K562 (cell line): Measurements from ENCODE around the gene JAKMIP2. TPM values are rescaled to one million over a fixed set of nuclear protein-coding genes. Genes with fewer than 3 reads are reported as not detected.

ENCODE experiments used
- ATAC-seq: fragments of 200-7000 bp; cut with Tn5 transposase; 3 replicates; pipeline ENCODE4 v1.9.1; 2020; ENCODE audit warnings: moderate library complexity
- BruUV-seq: library from RNA; stranded (reverse); fragments of 400-500 nt; replicated peaks from 2 replicates; lab custom pipeline; 2021; lab: Mats Ljungman, UMichigan
- CTCF ChIA-PET: fragments of 300-600 bp; formaldehyde crosslinking; extraction: SDS; loops from one replicate; lab custom pipeline; 2021; ENCODE audit warnings: low intra/inter-chr PET ratio; lab: Yijun Ruan, JAX
- POLR2A ChIA-PET: fragments of 300-600, 350-650 bp; sonication (Branson Sonifier 250); formaldehyde crosslinking; extraction: SDS; loops from one replicate; lab custom pipeline; 2021; ENCODE audit warnings: antibody characterized with exemption, inconsistent platforms; lab: Yijun Ruan, JAX
- DNase-seq, 4 experiments: peaks; one replicate each; pipeline versions ENCODE4 v3.0.0 to v3.0.0-alpha.2; 2011 to 2018; ENCODE audit warnings: low spot score in 3 of 4, mixed read lengths in 3 of 4; ENCODE audit errors: extremely low read depth in 1 of 4
- FAIRE-seq: peaks from 2 replicates; lab custom pipeline; 2011; peaks lifted over from hg19 to GRCh38; lab: Jason Lieb, UNC
- H2AFZ ChIP-seq: 2 replicates; pipeline ENCODE4 v1.6.0; 2011; ENCODE audit warnings: low read depth, low read length, control low read depth, inconsistent platforms
- H3K27ac ChIP-seq: fragments of 200-600 bp; 3 replicates; pipeline ENCODE4 v1.8.0; 2011; ENCODE audit warnings: low read depth, mild to moderate bottlenecking, control low read depth, inconsistent platforms, low read length, moderate library complexity, mixed read lengths; ENCODE audit errors: extremely low read depth
- H3K27me3 ChIP-seq, 2 experiments: fragments of 300-600 bp in 1 of 2; 2 replicates in 1 of 2; 3 replicates in 1 of 2; pipeline versions ENCODE4 v1.6.0 to v1.8.0; 2011; ENCODE audit warnings: inconsistent platforms in 2 of 2, low read length in 2 of 2, mild to moderate bottlenecking in 1 of 2, mixed read lengths in 1 of 2, moderate library complexity in 1 of 2; ENCODE audit not compliant: control insufficient read depth in 2 of 2, insufficient read depth in 2 of 2
- H3K36me3 ChIP-seq: fragments of 300-600 bp; 3 replicates; pipeline ENCODE4 v1.8.0; 2011; ENCODE audit warnings: mild to moderate bottlenecking, low read length, inconsistent platforms; ENCODE audit not compliant: control insufficient read depth, insufficient read depth
- H3K4me1 ChIP-seq, 2 experiments: fragments of 200-600 bp in 1 of 2; replicated peaks in 1 of 2; 2 replicates in 1 of 2; 3 replicates in 1 of 2; pipeline versions ENCODE4 v1.5.1 to v1.8.0; 2011; ENCODE audit warnings: inconsistent platforms in 2 of 2, low read length in 2 of 2, mild to moderate bottlenecking in 1 of 2, mixed read lengths in 1 of 2, moderate library complexity in 1 of 2; ENCODE audit not compliant: control insufficient read depth in 2 of 2, insufficient read depth in 2 of 2
- H3K4me2 ChIP-seq: 2 replicates; pipeline ENCODE4 v1.6.1; 2011; ENCODE audit warnings: low read length, control low read depth, inconsistent platforms, mixed read lengths; ENCODE audit not compliant: insufficient read depth
- H3K4me3 ChIP-seq: fragments of 200-600 bp; sonication (generic), shearing (Covaris generic); 2 replicates; pipeline ENCODE4 v1.5.1; 2016; ENCODE audit warnings: control low read depth, inconsistent platforms
- H3K79me2 ChIP-seq: fragments of 200-600 bp; 3 replicates; pipeline ENCODE4 v1.8.0; 2011; ENCODE audit warnings: low read length, inconsistent platforms; ENCODE audit not compliant: control insufficient read depth, insufficient read depth
- H3K9ac ChIP-seq, 2 experiments: 2 replicates each; pipeline versions ENCODE4 v1.6.0 to v1.6.1; 2011; ENCODE audit warnings: low read depth in 2 of 2, low read length in 2 of 2, control low read depth in 1 of 2, inconsistent platforms in 1 of 2, mild to moderate bottlenecking in 1 of 2, mixed read lengths in 1 of 2; ENCODE audit not compliant: insufficient read depth in 1 of 2
- H3K9me1 ChIP-seq: one replicate; pipeline ENCODE4 v1.6.0; 2011; ENCODE audit warnings: inconsistent platforms, mild to moderate bottlenecking, low read length, moderate library complexity; ENCODE audit not compliant: control insufficient read depth, insufficient read depth
- H3K9me3 ChIP-seq: replicated peaks from 2 replicates; pipeline ENCODE4 v1.5.1; 2011; ENCODE audit warnings: low read depth, low read length, inconsistent platforms; ENCODE audit not compliant: control insufficient read depth, insufficient read depth
- H4K20me1 ChIP-seq: replicated peaks from 2 replicates; pipeline ENCODE4 v1.6.1; 2011; ENCODE audit warnings: low read length, inconsistent platforms, mixed read lengths; ENCODE audit not compliant: control insufficient read depth, insufficient read depth
- C11orf30 ChIP-seq: fragments of 450-650 bp; IDR thresholded peaks from 2 replicates; pipeline ENCODE4 v1.6.1; 2016; ENCODE audit warnings: low read depth, mild to moderate bottlenecking
- E2F4 ChIP-seq: sonication (generic); formaldehyde crosslinking; IDR thresholded peaks from 2 replicates; pipeline ENCODE4 v1.8.0; 2022; ENCODE audit warnings: mild to moderate bottlenecking, low read depth, missing genetic modification reagents
- ELK3 ChIP-seq: fragments of 450-650 bp; formaldehyde crosslinking; IDR thresholded peaks from 2 replicates; pipeline ENCODE4 v1.4.0; 2020; ENCODE audit warnings: mild to moderate bottlenecking
- HINFP ChIP-seq: fragments of 450-650 bp; conservative IDR thresholded peaks from 2 replicates; pipeline ENCODE4 v1.6.1; 2016; ENCODE audit warnings: missing genetic modification characterization, low read depth, mild to moderate bottlenecking, control low read depth, missing compliant biosample characterization
- IRF2 ChIP-seq: sonication (generic); formaldehyde crosslinking; IDR thresholded peaks from 2 replicates; pipeline ENCODE4 v1.8.1; 2022; ENCODE audit warnings: mild to moderate bottlenecking, missing genetic modification reagents
- POLR2A ChIP-seq: fragments of 450-650 bp; conservative IDR thresholded peaks from 2 replicates; pipeline ENCODE4 v1.6.1; 2016
- U2AF1 ChIP-seq: fragments of 200-400 bp; formaldehyde crosslinking; optimal IDR thresholded peaks from 2 replicates; pipeline ENCODE3; 2017; ENCODE audit warnings: mild to moderate bottlenecking, low read depth, low read length, moderate library complexity
- ZBTB49 ChIP-seq: sonication (generic); formaldehyde crosslinking; IDR thresholded peaks from 2 replicates; pipeline ENCODE4 v1.8.0; 2022; ENCODE audit warnings: missing genetic modification reagents, mild to moderate bottlenecking, borderline replicate concordance
- ZKSCAN3 ChIP-seq: fragments of 250-450 bp; sonication (Bioruptor Pico); IDR thresholded peaks from 2 replicates; pipeline ENCODE4 v1.4.0; 2020
- ZNF384 ChIP-seq: IDR thresholded peaks from 2 replicates; pipeline ENCODE4 v1.6.1; 2012; ENCODE audit warnings: low read depth, low read length, improper control_type of control experiment
- ZNF445 ChIP-seq: fragments of 250-450 bp; sonication (Bioruptor Pico); IDR thresholded peaks from 2 replicates; pipeline ENCODE4 v1.4.0; 2020; ENCODE audit warnings: low read depth, mild to moderate bottlenecking, moderate library complexity
- ZNF79 ChIP-seq: fragments of 250-450 bp; sonication (Bioruptor Pico); IDR thresholded peaks from 2 replicates; pipeline ENCODE4 v1.4.0; 2020; ENCODE audit warnings: low read depth, mild to moderate bottlenecking, moderate library complexity
- WGBS: fragments of 100-300 bp; shearing (Covaris generic); methylation state at CpG from one replicate; pipeline ENCODE4 v1.1.6; 2016; ENCODE audit warnings: low coverage, mixed read lengths; ENCODE audit not compliant: insufficient coverage; ENCODE audit errors: missing lambda C conversion rate; 5-methylcytosine and 5-hydroxymethylcytosine counted together
- in situ Hi-C: fragments of 300-500 bp; cut with MboI; formaldehyde crosslinking; loops from 4 replicates; pipeline ENCODE4 v1.15.0; 2018; ENCODE audit warnings: inconsistent platforms, mixed read lengths
- intact Hi-C: fragments of 100-400 bp; cut with micrococcal nuclease; formaldehyde crosslinking; loops from 2 replicates; pipeline ENCODE4 v1.14.2; 2022
- polyA plus RNA-seq, 8 experiments: library from polyadenylated mRNA; depleted of rRNA in 4 of 8; stranded (reverse) in 5 of 8; unstranded in 3 of 8; fragments of >200 nt; fragmentation: Nextera tagmentation in 2 of 8; fragmentation: Illumina TruSeq in 1 of 8; extraction: Ambion mirVana in 2 of 8; extraction: Trizol in 1 of 8; gene quantifications; 2 replicates each; pipeline versions ENCODE4 v1.2.1 to v1.2.3, GENCODE V29; 2011 to 2014; ENCODE audit warnings: inconsistent platforms in 1 of 8, missing spikeins in 1 of 8
- total RNA-seq, 7 experiments: library from RNA; depleted of rRNA in 6 of 7; stranded (reverse); fragments of >200 nt in 6 of 7; fragmentation: Illumina TruSeq in 2 of 7; extraction: Trizol in 2 of 7; gene quantifications; 2 replicates each; pipeline versions ENCODE4 v1.2.1 to v1.2.3, GENCODE V29; 2011 to 2021; ENCODE audit warnings: low replicate concordance in 1 of 7

JAKMIP2 gene
- total and polyA plus RNA-seq, 9 of the 15 experiments (the other 6 are each of a cell fraction or from before 2014, with no cell fraction given): not detected

- Histone ChIP-seq H3K27me3 (no peaks in the 10 kb centered on the region), H3K36me3 (no peaks in the 10 kb centered on the region), H3K9ac (no peak overlapping the region), H3K79me2 (no peaks in the 10 kb centered on the region), H3K4me2 (no peak overlapping the region), H3K4me1 (no peaks in the 10 kb centered on the region), H3K4me3 (no peak overlapping the region), H2AFZ (no peak overlapping the region), H3K27ac (no peak overlapping the region), H4K20me1 (no peaks in the 10 kb centered on the region), H3K9me3 (no peaks in the 10 kb centered on the region), H3K9me1 (no peaks in the 10 kb centered on the region)
- DNase-seq (no peak), FAIRE-seq (no peak), ATAC-seq (no peak)
- POLR2A ChIA-PET: no interaction called here
- WGBS: 0% methylated on average over 3 of the region's 3 CpGs
- TF ChIP-seq IRF2 (no peak), ZNF384 (no peak), ZNF445 (CRISPR knock-in tag) (no peak), ZBTB49 (no peak), E2F4 (no peak), U2AF1 (no peak), C11orf30 (no peak), ELK3 (CRISPR knock-in tag) (no peak), HINFP (tag) (no peak), ZKSCAN3 (CRISPR knock-in tag) (no peak), ZNF79 (no peak), POLR2A (no peak)
- intact Hi-C loops: no loop called here
- CTCF ChIA-PET: no interaction called here
- in situ Hi-C loops: no loop called here
- BruUV-seq: no TSS peak
Observed at GRCh38 chr5:147564124-147564486, 218.4 kb downstream of the JAKMIP2 start.
